ENCODE data around the gene ERC2. TPM values are rescaled to one million over a fixed set of nuclear protein-coding genes. Genes with fewer than 3 reads are reported as not detected.

Gene ERC2
- total and polyA plus RNA-seq, 8 donors: 1.2 to 4.8 (median 2.3) TPM

- Histone ChIP-seq H3K27me3 (no peaks in the 10 kb centered on the region), H3K36me3 (no peaks in the 10 kb centered on the region), H3K9me3 (no peaks in the 10 kb centered on the region), H3K4me1 (no peaks in the 10 kb centered on the region), H3K27ac (no peak overlapping the region), H3K4me3 (no peak overlapping the region)
- DNase-seq: no peak
- WGBS, 2 donors: 79 to 84% methylated on average over 1 of the region's 1 CpG
- no peak for ATAC-seq
- no peak for TF ChIP-seq CTCF (IDR thresholded peaks at IDR 0.05)
- intact Hi-C loops (cut with DNase I): no loop called here
- FAIRE-seq: no peak
Measured at GRCh38 chr3:56048331-56048730, 419.9 kb downstream of the ERC2 start.

- no peaks in the 10 kb centered on the region for H3K27me3 ChIP-seq
- H3K4me3 ChIP-seq: no peak overlapping the region
- 33 to 37% methylated on average over 10 of the region's 10 CpGs for WGBS, 2 donors
- no peaks in the 10 kb centered on the region for H3K36me3 ChIP-seq
- intact Hi-C loops (cut with DNase I): no loop called here
- TF ChIP-seq CTCF (IDR thresholded peaks at IDR 0.05): peak in 3 of 4 donors; percentile 20 to 37 (median 27)
- no peak for FAIRE-seq
- no peak overlapping the region for H3K27ac ChIP-seq
- H3K4me1 ChIP-seq: no peaks in the 10 kb centered on the region
- peak; percentile 80 to 98 (median 86) for ATAC-seq
- peak in 1 of 6 donors; percentile 10 for DNase-seq
- H3K9me3 ChIP-seq: no peaks in the 10 kb centered on the region
Measured at GRCh38 chr3:56042326-56042951, 425.8 kb downstream of the ERC2 start.

GRCh38 chr3:56025326-56025725 is 442.9 kb downstream of the ERC2 start:
- no peak overlapping the region for H3K4me3 ChIP-seq
- H3K27me3 ChIP-seq: no peaks in the 10 kb centered on the region
- H3K27ac ChIP-seq: no peak overlapping the region
- FAIRE-seq: no peak
- peak in 1 of 6 donors; percentile 12 for DNase-seq
- no peak for TF ChIP-seq CTCF (IDR thresholded peaks at IDR 0.05)
- no peaks in the 10 kb centered on the region for H3K36me3 ChIP-seq
- 79 to 87% methylated on average over 1 of the region's 1 CpG for WGBS, 2 donors
- intact Hi-C loops (cut with DNase I): no loop called here
- ATAC-seq: no peak
- H3K9me3 ChIP-seq: no peaks in the 10 kb centered on the region
- no peaks in the 10 kb centered on the region for H3K4me1 ChIP-seq

- WGBS, 2 donors: 89 to 95% methylated on average over 2 of the region's 2 CpGs
- DNase-seq (no peak), FAIRE-seq (no peak), ATAC-seq (no peak)
- H3K4me1 ChIP-seq: peaks cover 0 to 7% (median 6%) of the 10 kb centered on the region in 3 donors
- intact Hi-C loops (cut with DNase I): no loop called here
- no peak for TF ChIP-seq CTCF (IDR thresholded peaks at IDR 0.05)
- no peaks in the 10 kb centered on the region for H3K9me3 ChIP-seq
- H3K27me3 ChIP-seq: no peaks in the 10 kb centered on the region
- no peak overlapping the region for H3K4me3 ChIP-seq
- H3K27ac ChIP-seq: no peak overlapping the region
- H3K36me3 ChIP-seq: no peaks in the 10 kb centered on the region
Measured at GRCh38 chr3:56023546-56023945, 444.7 kb downstream of the ERC2 start.

- H3K27ac ChIP-seq: no peak overlapping the region
- TF ChIP-seq CTCF (IDR thresholded peaks at IDR 0.05): no peak
- no peak for FAIRE-seq
- peaks cover 0 to 7% (median 6%) of the 10 kb centered on the region in 3 donors for H3K4me1 ChIP-seq
- intact Hi-C loops (cut with DNase I): no loop called here
- ATAC-seq: no peak
- H3K36me3 ChIP-seq: no peaks in the 10 kb centered on the region
- H3K4me3 ChIP-seq: no peak overlapping the region
- no peak for DNase-seq
- H3K27me3 ChIP-seq: no peaks in the 10 kb centered on the region
- no peaks in the 10 kb centered on the region for H3K9me3 ChIP-seq
Measured at GRCh38 chr3:56022619-56023018, 445.6 kb downstream of the ERC2 start.
